Subcutaneous adipose tissue (tissue), 4 donors: Measurements from ENCODE around the gene FYB1. TPM values are rescaled to one million over a fixed set of nuclear protein-coding genes. Genes with fewer than 3 reads are reported as not detected.

Source experiments
- CTCF ChIP-seq: fragments of 450-650 bp; IDR thresholded peaks from one replicate; pipeline ENCODE4 v1.5.1; 2016; ENCODE audit warnings: low read depth, mild to moderate bottlenecking, control low read depth, antibody characterized with exemption, moderate library complexity
- total RNA-seq, 4 donors: library from RNA; depleted of rRNA; stranded (reverse); fragments of >200 nt; gene quantifications; one replicate each; pipeline ENCODE4 v1.1.0, GENCODE V29; 2016

Gene FYB1
- 10 to 100 TPM in 3 of 4 donors, 1 to 10 TPM in 1; 7.5 to 80.6 (median 26.7) TPM for total RNA-seq

GRCh38 chr5:39219437-39219836 lies at the start of gene FYB1:
Gene FYB1, minus strand, starts transcription at chr5:39219563. Its CDS starts 16,603 bp downstream, at chr5:39202960.
- TF ChIP-seq CTCF: no peak

GRCh38 chr5:39267186-39267585 lies 47.8 kb upstream of the FYB1 start:
- TF ChIP-seq CTCF: no peak

GRCh38 chr5:39266442-39266841 lies 47.1 kb upstream of the FYB1 start:
- TF ChIP-seq CTCF: no peak

- no peak for TF ChIP-seq CTCF
Measured at GRCh38 chr5:39264528-39264927, 45.2 kb upstream of the FYB1 start.

- TF ChIP-seq CTCF: no peak
Measured at GRCh38 chr5:39262981-39263380, 43.6 kb upstream of the FYB1 start.

GRCh38 chr5:39260095-39260494 lies 40.7 kb upstream of the FYB1 start:
- no peak for TF ChIP-seq CTCF

- TF ChIP-seq CTCF: no peak
Measured at GRCh38 chr5:39257554-39257953, 38.2 kb upstream of the FYB1 start.
